H9 (cell line): ENCODE data around the gene RASSF5. TPM values are rescaled to one million over a fixed set of nuclear protein-coding genes. Genes with fewer than 3 reads are reported as not detected.

Experiments used
- DNase-seq: peaks from one replicate; pipeline ENCODE4 v3.0.0-alpha.2; 2017
- H2AFZ ChIP-seq: one replicate; pipeline ENCODE4 v1.6.1; 2013; ENCODE audit warnings: mild to moderate bottlenecking, low read length, control low read depth, moderate library complexity
- H2AK5ac ChIP-seq: 2 replicates; pipeline ENCODE4 v1.6.1; 2013; ENCODE audit warnings: low read length, control low read depth, mixed read lengths; ENCODE audit not compliant: insufficient read length
- H2BK120ac ChIP-seq: one replicate; pipeline ENCODE4 v1.6.1; 2013; ENCODE audit warnings: low read depth, mild to moderate bottlenecking, low read length, control low read depth, inconsistent platforms; ENCODE audit not compliant: poor library complexity, severe bottlenecking
- H2BK12ac ChIP-seq: 2 replicates; pipeline ENCODE4 v1.6.1; 2013; ENCODE audit warnings: low read length, control low read depth, mixed read lengths, low read depth; ENCODE audit not compliant: insufficient read length
- H2BK15ac ChIP-seq: 2 replicates; pipeline ENCODE4 v1.6.1; 2013; ENCODE audit warnings: low read depth, low read length, control low read depth
- H2BK20ac ChIP-seq: one replicate; pipeline ENCODE4 v1.6.1; 2013; ENCODE audit warnings: low read depth, mild to moderate bottlenecking, low read length, control low read depth, inconsistent platforms; ENCODE audit not compliant: poor library complexity, severe bottlenecking
- H2BK5ac ChIP-seq: 2 replicates; pipeline ENCODE4 v1.6.1; 2013; ENCODE audit warnings: low read length, control low read depth, mixed read lengths; ENCODE audit not compliant: insufficient read length
- H3K14ac ChIP-seq: 2 replicates; pipeline ENCODE4 v1.6.1; 2013; ENCODE audit warnings: low read length, control low read depth; ENCODE audit not compliant: insufficient read depth
- H3K18ac ChIP-seq: 2 replicates; pipeline ENCODE4 v1.6.1; 2013; ENCODE audit warnings: low read depth, mild to moderate bottlenecking, mixed read lengths, low read length, control low read depth; ENCODE audit not compliant: insufficient read length
- H3K23ac ChIP-seq: 2 replicates; pipeline ENCODE4 v1.6.1; 2013; ENCODE audit warnings: low read length, control low read depth, mixed read lengths, low read depth; ENCODE audit not compliant: insufficient read length
- H3K23me2 ChIP-seq: 2 replicates; pipeline ENCODE4 v1.6.1; 2013; ENCODE audit warnings: low read depth, mild to moderate bottlenecking, mixed read lengths, low read length, control low read depth; ENCODE audit not compliant: insufficient read length, poor library complexity, severe bottlenecking
- H3K27ac ChIP-seq: 2 replicates; pipeline ENCODE4 v1.5.1; 2013; ENCODE audit warnings: low read length, control low read depth, mixed read lengths, low read depth; ENCODE audit not compliant: insufficient read length
- H3K27me3 ChIP-seq: 2 replicates; pipeline ENCODE4 v1.6.1; 2013; ENCODE audit warnings: low read length, control low read depth, inconsistent platforms; ENCODE audit not compliant: insufficient read depth
- H3K4ac ChIP-seq: 2 replicates; pipeline ENCODE4 v1.6.1; 2013; ENCODE audit warnings: low read depth, mild to moderate bottlenecking, control low read depth, inconsistent platforms, low read length, moderate library complexity
- H3K4me1 ChIP-seq: 2 replicates; pipeline ENCODE4 v1.6.1; 2013; ENCODE audit warnings: low read length, control low read depth, inconsistent platforms; ENCODE audit not compliant: insufficient read depth
- H3K4me2 ChIP-seq: 2 replicates; pipeline ENCODE4 v1.6.1; 2013; ENCODE audit warnings: low read length, control low read depth, mixed read lengths; ENCODE audit not compliant: insufficient read length, insufficient read depth
- H3K56ac ChIP-seq: 2 replicates; pipeline ENCODE4 v1.6.1; 2013; ENCODE audit warnings: low read depth, mild to moderate bottlenecking, mixed read lengths, low read length, control low read depth; ENCODE audit not compliant: insufficient read length
- H3K79me1 ChIP-seq: 2 replicates; pipeline ENCODE4 v1.6.1; 2013; ENCODE audit warnings: low read depth, mild to moderate bottlenecking, moderate library complexity, low read length, control low read depth, inconsistent platforms; ENCODE audit not compliant: insufficient read depth, poor library complexity, severe bottlenecking
- H3K79me2 ChIP-seq: 2 replicates; pipeline ENCODE4 v1.6.1; 2013; ENCODE audit warnings: low read length, control low read depth, inconsistent platforms; ENCODE audit not compliant: insufficient read depth
- H3K9ac ChIP-seq: 2 replicates; pipeline ENCODE4 v1.6.1; 2013; ENCODE audit warnings: low read length, control low read depth, mixed read lengths; ENCODE audit not compliant: insufficient read length; ENCODE audit errors: extremely low read depth
- H3K9me3 ChIP-seq: one replicate; pipeline ENCODE4 v1.6.1; 2013; ENCODE audit warnings: low read depth, low read length, inconsistent platforms; ENCODE audit not compliant: control insufficient read depth
- H3T11ph ChIP-seq: one replicate; pipeline ENCODE4 v1.6.1; 2013; ENCODE audit warnings: mild to moderate bottlenecking, low read length, control low read depth, inconsistent platforms
- H4K20me1 ChIP-seq: one replicate; pipeline ENCODE4 v1.6.1; 2013; ENCODE audit not compliant: control insufficient read depth, insufficient read length, insufficient read depth
- H4K5ac ChIP-seq: 2 replicates; pipeline ENCODE4 v1.6.1; 2013; ENCODE audit warnings: low read depth, mild to moderate bottlenecking, mixed read lengths, low read length, control low read depth; ENCODE audit not compliant: insufficient read length
- H4K8ac ChIP-seq: replicated peaks from 2 replicates; pipeline ENCODE4 v1.6.1; 2013; ENCODE audit warnings: low read length, control low read depth, mixed read lengths, low read depth; ENCODE audit not compliant: insufficient read length
- H4K91ac ChIP-seq: 2 replicates; pipeline ENCODE4 v1.6.1; 2013; ENCODE audit warnings: low read depth, mild to moderate bottlenecking, moderate library complexity, mixed read lengths, low read length, control low read depth; ENCODE audit not compliant: insufficient read length
- H3K27ac Mint-ChIP-seq, 3 experiments: 2 replicates in 2 of 3; 3 replicates in 1 of 3; pipeline ENCODE4 v1.8.0; 2020 to 2021; ENCODE audit warnings: mixed read lengths in 3 of 3, mild to moderate bottlenecking in 1 of 3, moderate library complexity in 1 of 3
- H3K27me3 Mint-ChIP-seq: 2 replicates; pipeline ENCODE4 v1.8.0; 2021; ENCODE audit warnings: low read depth, mild to moderate bottlenecking, moderate library complexity, mixed read lengths
- H3K36me3 Mint-ChIP-seq, 3 experiments: 2 replicates in 2 of 3; 3 replicates in 1 of 3; pipeline ENCODE4 v1.8.0; 2020 to 2021; ENCODE audit warnings: low read depth in 3 of 3, mixed read lengths in 3 of 3; ENCODE audit not compliant: insufficient read depth in 1 of 3
- H3K4me1 Mint-ChIP-seq, 2 experiments: 2 replicates each; pipeline ENCODE4 v1.8.0; 2020; ENCODE audit warnings: mixed read lengths in 2 of 2
- H3K4me3 Mint-ChIP-seq, 2 experiments: 2 replicates in 1 of 2; 3 replicates in 1 of 2; pipeline ENCODE4 v1.8.0; 2020 to 2021; ENCODE audit warnings: mild to moderate bottlenecking in 2 of 2, mixed read lengths in 2 of 2, moderate library complexity in 1 of 2
- H3K9me3 Mint-ChIP-seq, 2 experiments: 2 replicates in 1 of 2; 3 replicates in 1 of 2; pipeline ENCODE4 v1.8.0; 2020; ENCODE audit warnings: mild to moderate bottlenecking in 2 of 2, mixed read lengths in 2 of 2, moderate library complexity in 1 of 2
- CTCF ChIP-seq: fragments of 200-600 bp; sonication (generic); conservative IDR thresholded peaks from 3 replicates; pipeline ENCODE4 v1.8.0; 2021; ENCODE audit warnings: antibody characterized with exemption, mild to moderate bottlenecking
- WGBS: extraction: QIAGEN DNeasy Blood & Tissue Kit; methylation state at CpG from one replicate; pipeline ENCODE4 v1.1.7; 2013; ENCODE audit warnings: missing lambda C conversion rate, low lambda C conversion rate, mixed read lengths; ENCODE audit not compliant: insufficient read length; ENCODE audit errors: extremely low coverage; 5-methylcytosine and 5-hydroxymethylcytosine counted together
- total RNA-seq: library from RNA; stranded (reverse); gene quantifications from 2 replicates; pipeline ENCODE4 v1.2.1, GENCODE V29; 2021

The RASSF5 gene
- total RNA-seq, 1 experiment from 2014 or later: 0.50 TPM

GRCh38 chr1:206476591-206476990, 30.7 kb upstream of the RASSF5 start:
- peaks cover 22 to 30% of the 10 kb centered on the region in 2 experiments for H3K4me1 Mint-ChIP-seq

More at GRCh38 chr1:206476591-206476990, 30.7 kb upstream of the RASSF5 start:
- no peaks in the 10 kb centered on the region for H4K20me1 ChIP-seq
- no peaks in the 10 kb centered on the region for H3K23me2 ChIP-seq
- no peak for TF ChIP-seq CTCF
- no peak overlapping the region for H2BK120ac ChIP-seq
- no peak overlapping the region for H4K91ac ChIP-seq
- H4K8ac ChIP-seq: no peak overlapping the region
- H3K4me1 ChIP-seq: peaks cover 3% of the 10 kb centered on the region; the same call in 1 of the 2 replicates
- H2BK5ac ChIP-seq: no peak overlapping the region
- no peaks in the 10 kb centered on the region for H3K9me3 ChIP-seq
- H3K79me2 ChIP-seq: no peaks in the 10 kb centered on the region
- DNase-seq: no peak
- H3K4me3 Mint-ChIP-seq: no peak overlapping the region
- H2AFZ ChIP-seq: no peak overlapping the region
- no peaks in the 10 kb centered on the region; the same call in 1 of the 2 replicates for H3K27me3 Mint-ChIP-seq
- no peak overlapping the region for H4K5ac ChIP-seq
- H2AK5ac ChIP-seq: no peak overlapping the region
- no peak overlapping the region for H3K56ac ChIP-seq
- H2BK15ac ChIP-seq: no peak overlapping the region
- H3K27me3 ChIP-seq: no peaks in the 10 kb centered on the region
- no peaks in the 10 kb centered on the region for H3K9me3 Mint-ChIP-seq
- H2BK12ac ChIP-seq: no peak overlapping the region
- H3K4me2 ChIP-seq: no peak overlapping the region
- no peak overlapping the region for H3T11ph ChIP-seq
- H3K27ac Mint-ChIP-seq: peak overlapping the region in 1 of 3 experiments; percentile 92; a peak in 1 of 7 replicates
- peaks cover 12 to 22% (median 14%) of the 10 kb centered on the region in 3 experiments; a peak in 5 of 7 replicates for H3K36me3 Mint-ChIP-seq
- H2BK20ac ChIP-seq: no peak overlapping the region
- H3K14ac ChIP-seq: no peak overlapping the region
- H3K27ac ChIP-seq: no peak overlapping the region
- no peak overlapping the region for H3K9ac ChIP-seq
- H3K18ac ChIP-seq: no peak overlapping the region
- H3K79me1 ChIP-seq: no peaks in the 10 kb centered on the region
- no CpG with 5 or more reads among the region's 14 CpGs for WGBS
- H3K23ac ChIP-seq: no peak overlapping the region
- no peak overlapping the region for H3K4ac ChIP-seq
